ENCODE measurements around the gene PPP1R3E. TPM values are rescaled to one million over a fixed set of nuclear protein-coding genes. Genes with fewer than 3 reads are reported as not detected.
"Not testable (repeated sequence)": the region's sequence is repeated elsewhere in the genome, so short reads cannot be mapped to it uniquely, and the experiment has no call there.

The PPP1R3E gene
- total RNA-seq, 1 donor from 2014 or later = 9.0 TPM

DNA sequence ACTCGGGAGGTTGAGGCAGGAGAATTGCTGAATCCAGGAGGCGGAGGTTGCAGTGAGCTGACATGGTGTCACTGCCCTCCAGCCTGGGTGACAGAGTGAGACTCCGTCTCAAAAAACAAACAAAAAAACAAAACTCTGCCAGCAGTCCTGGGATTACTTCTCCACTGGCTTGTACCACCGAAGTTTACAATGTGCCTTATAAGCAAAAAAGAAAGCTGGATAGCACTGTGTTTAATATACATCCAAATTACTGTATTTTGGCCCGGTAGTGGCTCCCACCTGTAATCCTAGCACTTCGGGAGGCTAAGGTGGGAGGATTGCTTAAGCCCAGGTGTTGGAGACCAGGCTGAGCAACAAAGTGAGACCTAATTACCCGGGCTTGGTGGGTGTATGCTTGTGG is 33.5 kb downstream of the PPP1R3E start:
- H3K27ac ChIP-seq (replicated peaks) = no peak overlapping the region
- TF ChIP-seq, protein P1, sequence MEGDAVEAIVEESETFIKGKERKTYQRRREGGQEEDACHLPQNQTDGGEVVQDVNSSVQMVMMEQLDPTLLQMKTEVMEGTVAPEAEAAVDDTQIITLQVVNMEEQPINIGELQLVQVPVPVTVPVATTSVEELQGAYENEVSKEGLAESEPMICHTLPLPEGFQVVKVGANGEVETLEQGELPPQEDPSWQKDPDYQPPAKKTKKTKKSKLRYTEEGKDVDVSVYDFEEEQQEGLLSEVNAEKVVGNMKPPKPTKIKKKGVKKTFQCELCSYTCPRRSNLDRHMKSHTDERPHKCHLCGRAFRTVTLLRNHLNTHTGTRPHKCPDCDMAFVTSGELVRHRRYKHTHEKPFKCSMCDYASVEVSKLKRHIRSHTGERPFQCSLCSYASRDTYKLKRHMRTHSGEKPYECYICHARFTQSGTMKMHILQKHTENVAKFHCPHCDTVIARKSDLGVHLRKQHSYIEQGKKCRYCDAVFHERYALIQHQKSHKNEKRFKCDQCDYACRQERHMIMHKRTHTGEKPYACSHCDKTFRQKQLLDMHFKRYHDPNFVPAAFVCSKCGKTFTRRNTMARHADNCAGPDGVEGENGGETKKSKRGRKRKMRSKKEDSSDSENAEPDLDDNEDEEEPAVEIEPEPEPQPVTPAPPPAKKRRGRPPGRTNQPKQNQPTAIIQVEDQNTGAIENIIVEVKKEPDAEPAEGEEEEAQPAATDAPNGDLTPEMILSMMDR (IDR thresholded peaks at IDR 0.05; ENCODE audit: borderline replicate concordance) = no peak
- intact Hi-C loops (cut with micrococcal nuclease) = no loop called here

DNA sequence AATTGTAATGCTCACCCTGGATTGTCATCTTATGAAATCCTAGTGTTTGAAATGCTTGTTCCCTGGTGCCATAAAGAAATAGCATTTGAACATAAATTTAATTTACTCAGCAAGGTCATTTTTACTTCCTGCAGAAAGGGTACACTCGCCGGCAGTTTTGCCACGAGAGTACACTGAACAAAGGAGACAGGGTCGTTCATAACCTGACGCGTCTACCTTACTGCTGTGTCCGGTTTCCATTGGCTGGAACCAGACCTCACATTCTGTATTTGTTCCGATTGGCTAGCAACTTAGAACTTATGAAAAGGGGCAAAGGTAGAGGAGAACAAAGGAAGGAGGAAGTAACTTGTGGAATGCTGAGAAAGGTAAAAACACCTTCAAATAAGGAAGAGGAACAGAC is 41.8 kb downstream of the PPP1R3E start:
- H3K27ac ChIP-seq (replicated peaks); H3K4me3 ChIP-seq; H3K36me3 ChIP-seq; H3K4me1 ChIP-seq; H3K9me3 ChIP-seq (replicated peaks); intact Hi-C loops (cut with micrococcal nuclease); DNase-seq: not testable (repeated sequence)
- H3K27me3 ChIP-seq (ENCODE audit: low read depth) = peaks cover 42% of the 10 kb centered on the region

More for the DNA sequence above, 33.5 kb downstream of the PPP1R3E start:
- Histone ChIP-seq H3K4me3 (no peak overlapping the region), H3K9me3 (replicated peaks) (no peaks in the 10 kb centered on the region), H3K36me3 (no peaks in the 10 kb centered on the region), H3K27me3 (ENCODE audit: low read depth) (no peaks in the 10 kb centered on the region), H3K4me1 (no peaks in the 10 kb centered on the region)
- DNase-seq = no peak

DNA sequence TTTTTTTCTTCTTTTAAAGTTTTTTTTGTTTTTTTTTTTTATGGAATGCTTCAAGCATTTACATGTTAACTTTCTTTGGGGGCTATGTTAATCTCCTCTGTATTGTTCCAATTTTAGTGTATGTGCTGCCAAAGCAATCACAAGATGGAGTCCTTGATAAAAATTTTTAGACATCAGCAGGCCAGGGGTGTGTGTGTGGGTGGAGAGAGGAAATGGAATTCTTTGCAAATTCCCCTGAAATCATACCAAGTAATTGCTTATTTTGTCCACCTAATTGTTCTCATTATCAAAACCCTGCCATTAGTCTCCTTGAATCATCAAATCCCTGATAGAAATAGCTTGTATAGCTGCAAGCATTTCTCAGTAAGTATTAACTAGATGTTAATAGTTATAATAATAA is 43.2 kb downstream of the PPP1R3E start:
- Histone ChIP-seq H3K4me3 (no peak overlapping the region), H3K36me3 (no peaks in the 10 kb centered on the region), H3K27ac (replicated peaks) (no peak overlapping the region), H3K27me3 (ENCODE audit: low read depth) (peaks cover 42% of the 10 kb centered on the region), H3K4me1 (no peaks in the 10 kb centered on the region), H3K9me3 (replicated peaks) (no peaks in the 10 kb centered on the region)
- no peak for DNase-seq
- TF ChIP-seq, protein P1 (IDR thresholded peaks at IDR 0.05; ENCODE audit: borderline replicate concordance) = no peak
- intact Hi-C loops (cut with micrococcal nuclease) = no loop called here

DNA sequence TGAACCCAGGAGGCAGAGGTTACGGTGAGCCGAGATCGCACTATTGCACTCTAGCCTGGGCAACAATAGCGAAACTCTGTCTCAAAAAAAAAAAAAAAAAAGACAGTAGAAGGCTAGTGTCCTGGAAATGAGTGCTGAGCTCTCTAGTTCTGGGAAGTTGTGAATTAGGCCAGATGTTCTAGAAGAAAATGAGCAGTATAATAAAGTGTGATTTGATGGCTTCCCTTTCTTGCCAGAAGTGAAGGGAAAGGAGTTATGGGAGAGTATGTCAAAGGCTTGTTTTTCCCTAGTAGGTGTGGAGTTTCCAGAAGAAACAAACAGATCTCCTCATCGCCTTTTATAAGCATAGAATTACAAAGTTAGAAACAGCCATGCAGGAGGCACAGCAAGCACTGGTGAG is 44.4 kb downstream of the PPP1R3E start:
- intact Hi-C loops (cut with micrococcal nuclease) = no loop called here
- DNase-seq = no peak
- Histone ChIP-seq H3K27ac (replicated peaks) (no peak overlapping the region), H3K4me3 (no peak overlapping the region), H3K4me1 (no peaks in the 10 kb centered on the region), H3K9me3 (replicated peaks) (no peaks in the 10 kb centered on the region), H3K27me3 (ENCODE audit: low read depth) (peaks cover 45% of the 10 kb centered on the region), H3K36me3 (no peaks in the 10 kb centered on the region)
- TF ChIP-seq, protein P1 (IDR thresholded peaks at IDR 0.05; ENCODE audit: borderline replicate concordance) = no peak

DNA sequence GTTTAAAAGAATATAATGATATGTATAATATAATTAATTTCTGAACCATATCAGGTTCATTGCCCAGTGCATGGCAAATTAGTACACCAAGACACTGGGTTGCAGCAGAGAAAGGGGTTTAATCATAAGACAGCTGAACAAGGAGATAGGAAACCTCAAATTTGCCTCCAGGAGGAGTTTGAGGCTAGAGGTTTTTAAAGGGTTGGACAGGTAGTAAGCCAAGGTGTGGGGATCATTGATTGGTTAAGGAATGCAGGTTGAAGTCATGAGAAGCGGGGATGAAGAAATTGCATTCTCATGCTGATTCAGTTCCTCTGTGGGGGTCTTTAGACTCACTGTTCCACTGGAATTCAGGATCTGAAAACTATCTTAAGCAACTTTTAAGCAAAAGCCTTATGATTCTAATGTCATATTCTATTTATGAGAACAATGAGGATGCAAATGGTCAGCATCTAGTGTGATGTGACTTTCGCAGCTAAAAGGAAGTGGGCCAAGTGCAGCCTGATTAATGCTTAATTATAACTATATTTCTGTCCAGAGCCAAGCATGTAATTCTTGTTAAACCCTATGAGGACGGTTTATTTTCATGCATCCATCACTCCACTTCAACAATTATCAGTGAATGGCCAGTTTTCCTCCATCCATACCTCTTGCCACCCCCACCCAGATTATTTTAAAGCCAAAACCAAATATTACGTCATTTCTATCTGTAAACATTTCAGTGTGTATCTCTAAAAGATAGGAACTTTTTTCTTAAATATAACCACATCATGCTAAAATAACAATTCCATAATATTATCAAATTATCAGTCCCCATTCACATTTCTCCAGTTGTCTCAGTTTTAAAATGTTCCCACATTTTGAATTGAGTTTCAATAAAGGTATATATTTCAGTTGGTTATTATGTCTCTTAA is 50.0 kb downstream of the PPP1R3E start:
- intact Hi-C loops (cut with micrococcal nuclease) = no loop called here
- Histone ChIP-seq H3K4me1 (no peaks in the 10 kb centered on the region), H3K27me3 (ENCODE audit: low read depth) (peaks cover 33% of the 10 kb centered on the region), H3K36me3 (no peaks in the 10 kb centered on the region), H3K4me3 (no peak overlapping the region), H3K27ac (replicated peaks) (no peak overlapping the region), H3K9me3 (replicated peaks) (no peaks in the 10 kb centered on the region)
- TF ChIP-seq, protein P1 (IDR thresholded peaks at IDR 0.05; ENCODE audit: borderline replicate concordance) = no peak
- DNase-seq = no peak

DNA sequence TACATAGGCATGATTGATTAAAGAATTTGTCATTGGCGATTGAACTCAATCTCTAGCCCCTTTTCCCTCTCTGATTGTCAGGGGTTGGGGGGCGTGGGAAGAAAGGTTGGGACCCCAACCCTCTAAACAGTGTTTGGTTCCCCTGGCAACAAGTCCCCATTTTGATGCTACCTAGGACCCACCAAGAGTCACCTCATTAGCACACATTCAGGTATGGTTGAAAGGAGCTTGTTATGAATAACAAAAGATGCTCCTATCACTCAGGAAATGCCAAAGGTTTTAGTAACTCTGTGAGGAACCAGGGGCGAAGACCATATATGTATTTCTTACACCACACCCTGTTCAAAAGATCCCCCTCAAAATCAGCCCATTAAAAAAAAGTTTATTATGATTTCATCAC is 50.7 kb downstream of the PPP1R3E start:
- intact Hi-C loops (cut with micrococcal nuclease) = no loop called here
- peaks cover 30% of the 10 kb centered on the region for H3K27me3 ChIP-seq (ENCODE audit: low read depth)
- no peak overlapping the region for H3K27ac ChIP-seq (replicated peaks)
- no peak for DNase-seq
- H3K9me3 ChIP-seq (replicated peaks) = no peaks in the 10 kb centered on the region
- H3K4me1 ChIP-seq = no peaks in the 10 kb centered on the region
- no peaks in the 10 kb centered on the region for H3K36me3 ChIP-seq
- no peak overlapping the region for H3K4me3 ChIP-seq
- TF ChIP-seq, protein P1 (IDR thresholded peaks at IDR 0.05; ENCODE audit: borderline replicate concordance) = no peak
